ENCODE results near the gene PNMA8B. TPM values are rescaled to one million over a fixed set of nuclear protein-coding genes. Genes with fewer than 3 reads are reported as not detected.

PNMA8B gene
- total RNA-seq, 1 experiment from 2014 or later: 0.10 TPM

DNA sequence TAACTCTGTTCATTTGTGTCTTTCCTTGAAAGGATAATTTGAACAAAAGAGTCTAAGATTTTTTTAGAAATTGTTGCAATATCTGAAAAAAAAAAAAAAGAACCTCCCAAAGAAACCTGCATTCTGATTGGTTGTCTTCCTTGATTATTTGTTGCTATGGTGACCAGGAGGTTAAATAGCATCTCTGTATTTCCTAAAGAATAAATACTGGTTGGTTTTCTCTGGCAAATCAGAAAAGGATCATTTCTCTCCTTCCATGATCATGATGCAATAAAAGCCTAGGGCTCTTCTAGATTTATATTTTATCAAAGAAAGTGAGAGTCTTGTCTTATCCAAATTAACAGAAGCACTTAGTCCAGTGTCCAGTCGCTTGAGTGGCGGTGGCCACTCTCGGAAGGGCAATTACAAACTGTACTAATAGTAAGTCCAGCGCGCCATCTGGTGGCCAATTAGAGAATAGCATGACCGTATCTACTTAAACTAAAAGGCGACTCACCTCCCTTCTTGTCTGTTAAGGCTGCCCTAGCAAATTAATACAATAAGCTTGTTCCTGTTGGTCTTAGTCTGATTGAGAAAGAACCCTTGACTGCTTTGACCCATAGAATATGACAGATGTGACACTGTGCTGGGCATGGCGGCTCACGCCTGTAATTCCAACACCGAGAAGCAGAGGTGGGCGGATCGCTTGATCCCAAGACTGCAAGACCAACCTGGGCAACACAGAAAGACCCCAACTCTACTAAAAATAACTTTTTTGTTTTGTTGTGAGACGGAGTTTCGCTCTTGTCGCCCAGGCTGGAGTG, 47.0 kb upstream of the PNMA8B start:
- intact Hi-C loops (cut with micrococcal nuclease): loop anchor here (1.0 kb wide), 1 partner anchor 13 kb away; no protein-coding TSS in a partner anchor
- peaks cover 4 to 6% of the 10 kb centered on the region in 2 experiments; a peak in 3 of 4 replicates for H3K4me1 ChIP-seq (ENCODE audit: control insufficient read depth in 1 of 2, insufficient read depth in 2 of 2, low read length in 2 of 2)
- no peak overlapping the region for H2AFZ ChIP-seq (ENCODE audit: low read depth, low read length, poor library complexity, severe bottlenecking)
- no peaks in the 10 kb centered on the region for H3K79me2 ChIP-seq (ENCODE audit: insufficient read depth, low read length)
- DNase-seq (ENCODE audit: low read depth, low spot score): peak; percentile 86
- CTCF ChIA-PET: interaction anchor here (0.6 to 7.6 kb wide), 12 partner anchors 12 to 502 kb away, joined by 3 to 83 read pairs (median 3); partner anchors contain the start of gene IGFL4
- peak overlapping the region; percentile 10; the same call in 1 of the 2 replicates for H3K4me2 ChIP-seq (ENCODE audit: low read length)
- no TSS peak for BruUV-seq (replicated peaks)
- no peaks in the 10 kb centered on the region for H4K20me1 ChIP-seq (ENCODE audit: insufficient read depth)
- no peak overlapping the region for H3K9ac ChIP-seq (ENCODE audit: low read length)
- H3K27me3 ChIP-seq (ENCODE audit: insufficient read depth, low read length): no peaks in the 10 kb centered on the region
- H3K36me3 ChIP-seq (ENCODE audit: control insufficient read depth in 1 of 2, insufficient read depth in 2 of 2, low read length in 2 of 2): no peaks in the 10 kb centered on the region
- peak; percentile 90 for TF ChIP-seq RAD21 (IDR thresholded peaks at IDR 0.05; ENCODE audit: low read depth)
- TF ChIP-seq EGR1 (IDR thresholded peaks at IDR 0.05; ENCODE audit: low read depth): no peak
- TF ChIP-seq CTCF (IDR thresholded peaks at IDR 0.05 in 2 of 3, conservative IDR thresholded peaks at IDR 0.05 in 1 of 3; ENCODE audit: borderline replicate concordance in 1 of 3, insufficient read depth in 1 of 3, low read depth in 2 of 3, low read length in 2 of 3): peak; percentile 72 to 97 (median 89)
- no peak for TF ChIP-seq SRF (IDR thresholded peaks at IDR 0.05; ENCODE audit: low read depth)
- TF ChIP-seq FOSL1 (IDR thresholded peaks at IDR 0.05; ENCODE audit: low read depth): no peak
- no peak for TF ChIP-seq CBX3 (IDR thresholded peaks at IDR 0.05; ENCODE audit: low read depth)
- no peak for TF ChIP-seq YY1 (IDR thresholded peaks at IDR 0.05; ENCODE audit: extremely low read depth, insufficient replicate concordance, low read depth, low read length)
- no peak for TF ChIP-seq EZH2phosphoT487 (IDR thresholded peaks at IDR 0.05; ENCODE audit: borderline replicate concordance)
- no peak for TF ChIP-seq POLR2AphosphoS5 (IDR thresholded peaks at IDR 0.05; ENCODE audit: low read depth, low read length)
- TF ChIP-seq ELF1 (IDR thresholded peaks at IDR 0.05; ENCODE audit: borderline replicate concordance, low read depth): no peak
- TF ChIP-seq POLR2A (IDR thresholded peaks at IDR 0.05; ENCODE audit: borderline replicate concordance, extremely low read depth, insufficient read depth, insufficient read length): no peak
- no peak overlapping the region for H3K27ac ChIP-seq (ENCODE audit: low read depth, low read length)
- no peaks in the 10 kb centered on the region for H3K9me3 ChIP-seq (ENCODE audit: control insufficient read depth in 1 of 2, insufficient read depth in 1 of 2, low read depth in 1 of 2, low read length in 2 of 2)
- H3K4me3 ChIP-seq (replicated peaks in 1 of 2; ENCODE audit: low read depth in 1 of 2, low read length in 2 of 2): no peak overlapping the region
- RAD21 ChIA-PET (ENCODE audit: low non-redundant PET in 1 of 2, low total read pairs in 2 of 2, uncharacterized antibody in 2 of 2, unreplicated experiment in 2 of 2): interaction anchor here (0.6 to 0.7 kb wide), 5 partner anchors 13 to 348 kb away, joined by 3 to 7 read pairs (median 3); no protein-coding TSS in a partner anchor
- no peaks in the 10 kb centered on the region for H3K9me2 ChIP-seq (ENCODE audit: insufficient read depth)
- POLR2A ChIA-PET: interaction anchor here (0.7 to 1.1 kb wide), 2 partner anchors 13 to 140 kb away, joined by 3 read pairs; no protein-coding TSS in a partner anchor
- ATAC-seq: peak; percentile 88
